Stimulated activated CD8-positive, alpha-beta memory T cell treated with anti-CD3 and anti-CD28 coated beads, Interleukin-4, amount 100 ng/mL, for 4 hours (primary cell): Measurements from ENCODE around the gene WDFY3.

Experiments
- DNase-seq, 2 donors: peaks; one replicate each; pipeline ENCODE4 v3.0.0-alpha.2; 2020; ENCODE audit warnings: low read depth in 2 of 2, low spot score in 1 of 2

WDFY3 gene

DNA sequence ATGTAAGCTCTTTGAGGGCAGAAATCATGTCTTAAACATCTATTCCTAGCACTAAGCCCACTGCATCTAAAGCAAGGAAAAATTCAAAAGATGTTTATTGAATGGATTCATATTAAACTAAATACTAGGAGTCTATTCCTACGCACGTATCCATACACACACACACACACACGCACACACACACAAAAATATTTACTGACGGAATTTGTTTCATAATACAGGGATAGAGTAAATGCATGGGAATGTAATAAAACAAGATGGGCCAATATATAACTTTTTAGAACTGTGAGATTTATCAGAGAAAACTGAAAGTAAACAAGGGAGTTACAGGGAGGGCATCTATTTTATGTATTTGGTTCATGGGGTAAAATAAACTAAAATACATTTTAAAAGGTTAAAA is 57.6 kb downstream of the WDFY3 start:
- no peak for DNase-seq

- DNase-seq: no peak
These were observed 59.3 kb downstream of the WDFY3 start for GRCh38 chr4:84907145-84907544.

GRCh38 chr4:84905646-84906045 is 60.8 kb downstream of the WDFY3 start:
- no peak for DNase-seq

DNA sequence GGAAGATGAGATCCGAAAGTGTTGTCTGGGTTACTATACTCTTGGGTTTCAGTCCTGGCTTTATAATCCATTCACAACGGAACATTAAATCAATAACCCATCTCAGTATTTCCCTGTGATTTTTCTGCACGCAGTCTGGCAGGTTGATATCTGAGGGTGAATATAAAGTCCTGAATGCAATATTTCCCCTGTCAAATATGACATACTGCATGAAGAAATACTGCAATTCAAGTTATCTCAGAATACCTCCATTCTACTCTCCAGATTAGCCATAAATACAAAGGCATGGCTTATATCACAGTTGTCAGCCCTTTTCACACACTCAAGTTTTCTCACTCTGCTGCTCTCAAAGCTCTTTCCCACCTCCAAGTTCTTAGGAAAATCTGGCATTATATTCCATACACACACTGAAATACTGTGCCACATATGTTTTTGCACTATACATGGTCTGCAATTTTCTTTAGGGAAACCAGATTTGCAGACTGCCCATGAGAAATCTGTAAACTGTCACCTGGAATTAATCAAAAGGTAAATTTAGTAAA is 64.7 kb downstream of the WDFY3 start:
- no peak for DNase-seq

GRCh38 chr4:84901173-84901572 is 65.3 kb downstream of the WDFY3 start:
- no peak for DNase-seq

GRCh38 chr4:84899616-84900015 is 66.9 kb downstream of the WDFY3 start:
- DNase-seq: no peak

DNA sequence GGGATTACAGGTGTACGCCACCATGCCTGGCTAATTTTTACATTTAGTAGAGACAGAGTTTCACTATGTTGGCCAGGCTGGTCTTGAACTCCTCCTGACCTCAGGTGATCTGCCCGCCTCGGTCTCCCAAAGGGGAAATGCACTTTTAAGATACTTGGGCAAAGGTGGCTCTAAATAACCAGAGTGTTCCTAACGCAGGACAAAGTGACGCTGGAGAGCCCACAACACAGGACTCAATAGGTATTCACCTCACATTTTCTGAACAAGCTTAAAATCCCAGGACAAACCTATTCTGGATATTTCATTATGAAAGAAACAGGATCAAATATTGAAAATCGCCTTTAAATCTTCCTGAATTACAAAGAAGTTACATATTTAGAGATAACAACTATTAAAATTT is 69.0 kb downstream of the WDFY3 start:
- no peak for DNase-seq

DNA sequence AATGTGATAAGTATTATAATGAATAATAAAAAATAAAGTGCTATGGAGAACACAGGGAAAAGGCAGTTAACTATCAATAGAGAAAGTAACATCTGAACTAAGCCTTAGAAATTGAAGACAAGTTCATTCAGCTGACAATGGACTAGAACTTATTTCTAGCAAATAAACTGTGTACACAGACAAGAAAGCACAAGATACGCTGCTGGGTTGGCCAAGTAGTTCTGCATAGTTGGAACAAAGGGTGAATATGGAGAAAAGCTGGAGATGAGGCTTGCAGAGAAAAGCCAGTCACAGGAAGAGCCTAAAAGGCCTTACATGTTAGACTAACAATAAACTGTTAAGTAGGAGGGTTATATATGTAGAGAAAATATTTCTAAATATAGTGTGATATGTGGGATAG is 71.2 kb downstream of the WDFY3 start:
- DNase-seq: no peak

DNA sequence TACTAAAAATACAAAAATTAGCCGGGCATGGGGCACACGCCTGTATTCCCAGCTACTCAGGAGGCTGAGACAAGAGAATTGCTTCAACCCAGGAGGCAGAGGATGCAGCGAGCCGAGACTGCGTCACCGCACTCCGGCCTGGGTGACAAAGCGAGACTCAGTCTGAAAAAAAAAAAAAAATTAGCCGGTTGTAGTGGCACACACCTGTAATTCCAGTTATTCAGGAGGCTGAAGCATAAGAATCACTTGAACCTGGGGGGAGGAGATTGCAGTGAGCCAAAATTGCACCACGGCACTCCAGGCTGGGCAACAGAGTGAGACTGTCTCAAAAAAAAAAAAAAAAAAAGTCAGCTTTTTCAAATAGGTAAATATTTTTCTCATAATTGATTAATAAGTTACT is 71.9 kb downstream of the WDFY3 start:
- no peak for DNase-seq

GRCh38 chr4:84892950-84893349 is 73.5 kb downstream of the WDFY3 start:
- DNase-seq: no peak

- DNase-seq: no peak
These were observed 78.7 kb downstream of the WDFY3 start for GRCh38 chr4:84887824-84888223.

GRCh38 chr4:84879651-84880200 is 86.8 kb downstream of the WDFY3 start:
- DNase-seq: no peak

DNA sequence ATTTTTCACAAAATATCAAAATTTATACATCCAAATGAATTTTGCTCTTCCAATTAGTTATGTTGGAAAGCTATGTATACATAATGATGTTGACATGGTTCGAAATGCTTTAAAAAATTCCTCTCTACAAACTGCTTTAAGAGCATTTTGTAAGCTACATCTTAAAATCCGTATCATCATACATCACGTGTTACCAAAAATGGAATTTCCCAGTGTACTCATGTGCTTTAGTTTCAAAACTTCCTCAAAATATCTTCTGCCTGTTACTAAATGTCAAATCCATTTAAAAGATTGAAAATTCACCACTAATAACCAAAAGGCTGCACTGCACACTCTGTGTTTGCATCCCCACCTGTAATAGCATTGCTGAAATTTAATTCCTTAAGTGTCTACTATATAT is 87.9 kb downstream of the WDFY3 start:
- no peak for DNase-seq

- DNase-seq: no peak
These were observed 88.4 kb downstream of the WDFY3 start for GRCh38 chr4:84878090-84878489.

GRCh38 chr4:84877051-84877833 is 89.2 kb downstream of the WDFY3 start:
- DNase-seq: no peak

DNA sequence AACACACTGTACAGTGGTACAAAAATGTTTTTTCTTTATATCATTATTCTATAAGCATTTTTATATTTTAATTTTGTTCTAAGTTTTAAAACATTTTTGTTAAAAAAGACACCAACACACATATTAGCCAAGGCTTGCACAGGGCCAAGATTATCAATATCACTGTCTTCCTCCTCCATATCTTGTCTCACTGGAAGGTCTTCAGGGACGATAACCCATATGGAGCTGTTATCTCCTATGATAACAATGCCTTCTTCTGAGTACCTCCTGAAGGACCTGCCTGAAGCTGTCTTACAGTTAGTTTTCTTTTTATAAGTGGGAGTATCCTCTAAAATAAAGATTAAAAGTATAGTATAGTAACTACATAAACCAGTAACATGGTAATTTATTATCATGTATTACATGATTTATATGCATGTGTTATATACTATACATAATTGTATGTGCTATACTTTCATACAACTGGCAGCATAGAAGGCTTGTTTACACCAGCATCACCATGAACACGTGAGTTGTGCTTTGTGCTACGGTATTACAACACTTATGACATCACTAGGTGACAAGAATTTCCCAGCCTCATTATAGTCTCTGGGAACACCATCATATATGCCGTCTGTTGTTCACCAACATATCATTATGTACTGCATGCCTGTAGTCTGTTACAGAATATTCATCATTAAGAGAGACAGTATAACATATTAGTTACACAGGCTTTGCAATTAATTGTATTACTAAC is 90.7 kb downstream of the WDFY3 start:
- no peak for DNase-seq

DNA sequence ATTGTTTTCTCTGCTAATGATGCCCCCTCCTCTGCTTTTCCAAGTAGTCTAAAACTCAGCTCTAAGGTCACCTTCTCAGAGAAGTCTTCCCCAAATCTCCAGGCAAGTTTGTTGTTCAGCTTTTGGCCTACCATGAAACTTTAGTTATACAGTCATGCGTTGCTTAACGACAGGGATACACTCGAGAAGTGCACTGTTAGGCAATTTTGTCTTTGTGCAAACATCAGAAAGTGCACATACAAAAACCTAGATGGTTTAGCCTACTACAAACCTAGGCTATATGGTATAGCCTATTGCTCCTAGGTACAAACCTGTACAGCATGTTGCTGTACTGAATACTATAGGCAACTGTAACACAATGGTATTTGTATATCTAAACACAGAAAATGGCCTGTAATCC is 91.9 kb downstream of the WDFY3 start:
- DNase-seq: no peak

DNA sequence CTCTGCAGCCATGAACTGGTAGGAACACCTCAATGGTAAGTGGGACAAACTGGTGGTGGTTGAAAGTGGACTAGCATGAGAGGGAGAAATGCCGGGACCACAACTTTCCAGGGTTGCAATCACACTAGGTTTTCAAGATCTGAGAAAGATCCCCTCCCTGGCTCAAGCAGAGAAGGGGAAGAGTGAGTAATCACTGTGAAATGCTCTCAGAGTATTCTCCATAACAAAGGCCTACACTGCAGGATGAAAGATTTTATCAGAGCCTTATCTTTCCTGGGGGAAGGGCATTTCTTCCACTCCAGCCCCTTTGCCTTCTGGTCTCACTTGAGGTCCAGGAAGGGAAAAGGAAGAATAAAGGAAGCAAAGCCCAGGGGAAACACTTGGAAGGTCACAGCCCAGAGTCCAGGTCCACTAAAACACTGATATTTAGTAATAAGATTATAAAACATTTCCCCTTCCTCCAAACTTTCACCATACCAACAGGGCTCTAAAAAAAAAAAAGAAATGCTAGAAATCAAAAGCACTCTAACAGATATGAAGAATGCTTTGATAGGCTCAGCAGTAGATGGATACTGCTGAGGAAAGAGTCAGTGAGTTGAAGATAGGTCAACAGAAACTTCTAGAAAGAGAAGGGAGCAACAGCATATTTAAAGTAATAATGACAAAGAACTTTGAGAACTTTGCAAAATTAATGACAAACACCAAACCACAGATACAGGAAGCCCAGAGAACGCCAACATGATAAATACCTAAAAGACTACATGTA is 95.9 kb downstream of the WDFY3 start:
- no peak for DNase-seq

DNA sequence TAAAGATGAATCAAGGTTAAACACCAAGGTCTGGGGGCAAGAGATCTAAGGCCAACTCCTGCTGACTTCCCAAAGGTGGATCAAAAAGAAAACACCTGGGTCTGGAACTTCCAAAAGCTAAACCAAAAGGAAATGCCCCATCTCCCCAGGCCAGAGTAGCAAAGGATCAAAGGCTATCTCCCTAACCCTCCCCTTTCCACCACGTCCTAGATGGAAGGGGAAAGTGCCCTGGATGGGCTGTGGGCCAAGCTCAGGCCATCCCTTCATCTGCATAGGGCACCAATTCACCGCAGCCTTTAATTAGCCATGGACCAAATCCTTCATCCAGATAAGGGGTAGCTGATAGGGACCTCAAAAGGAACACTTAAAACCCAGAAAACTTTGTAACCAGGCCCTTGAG is 100.2 kb downstream of the WDFY3 start:
- no peak for DNase-seq

DNA sequence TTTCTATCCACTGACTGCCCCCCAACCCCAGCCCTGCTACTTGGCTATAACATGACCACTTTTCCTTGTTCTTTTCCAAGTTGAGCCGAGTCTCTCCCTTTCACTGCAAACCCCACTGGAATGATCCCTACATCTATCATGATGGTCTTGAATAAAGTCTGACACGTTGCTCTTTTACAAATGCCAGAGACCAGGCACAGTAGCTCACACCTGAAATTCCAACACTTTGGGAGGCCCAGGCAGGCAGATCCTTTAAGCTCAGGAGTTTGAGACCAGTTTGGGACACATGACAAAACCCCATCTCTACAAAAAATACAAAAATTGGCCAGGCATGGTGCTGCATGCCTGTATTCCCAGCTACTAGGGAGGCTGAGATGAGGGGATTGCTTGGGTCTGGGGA is 100.9 kb downstream of the WDFY3 start:
- no peak for DNase-seq

- no peak for DNase-seq
These were observed 104.4 kb downstream of the WDFY3 start for GRCh38 chr4:84862064-84862463.
